Osteoblast (primary cell): ENCODE results near the gene DCAF8. TPM values are rescaled to one million over a fixed set of nuclear protein-coding genes. Genes with fewer than 3 reads are reported as not detected.

Experiments used
- DNase-seq: peaks from one replicate; pipeline ENCODE4 v3.0.0; 2011; ENCODE audit warnings: low spot score, mixed read lengths; ENCODE audit not compliant: insufficient read length; ENCODE audit errors: missing footprints
- H2AFZ ChIP-seq: 2 replicates; pipeline ENCODE4 v1.6.0; 2011; ENCODE audit warnings: mild to moderate bottlenecking, low read length
- H3K27ac ChIP-seq: 2 replicates; pipeline ENCODE4 v1.5.1; 2011; ENCODE audit warnings: mild to moderate bottlenecking, low read depth, low read length, moderate library complexity
- H3K27me3 ChIP-seq: 2 replicates; pipeline ENCODE4 v1.6.0; 2012; ENCODE audit warnings: mild to moderate bottlenecking, control low read depth, inconsistent platforms, low read length, moderate library complexity; ENCODE audit not compliant: insufficient read depth
- H3K36me3 ChIP-seq: 2 replicates; pipeline ENCODE4 v1.5.1; 2011; ENCODE audit warnings: mild to moderate bottlenecking, low read length, control low read depth, moderate library complexity; ENCODE audit not compliant: insufficient read depth
- H3K4me1 ChIP-seq: 2 replicates; pipeline ENCODE4 v1.5.1; 2011; ENCODE audit warnings: mild to moderate bottlenecking, low read length, control low read depth, moderate library complexity; ENCODE audit not compliant: insufficient read depth
- H3K4me2 ChIP-seq: 2 replicates; pipeline ENCODE4 v1.6.0; 2011; ENCODE audit warnings: mild to moderate bottlenecking, low read length; ENCODE audit not compliant: insufficient read depth
- H3K4me3 ChIP-seq: fragments of 200-600 bp; sonication (generic); 3 replicates; pipeline ENCODE4 v1.5.1; 2012; ENCODE audit warnings: mild to moderate bottlenecking, low read length, inconsistent platforms; ENCODE audit not compliant: insufficient read depth
- H3K79me2 ChIP-seq: 2 replicates; pipeline ENCODE4 v1.6.0; 2012; ENCODE audit warnings: mild to moderate bottlenecking, low read length, control low read depth, inconsistent platforms; ENCODE audit not compliant: insufficient read depth
- H3K9me3 ChIP-seq: 2 replicates; pipeline ENCODE4 v1.5.1; 2011; ENCODE audit warnings: low read depth, low read length, control low read depth
- H4K20me1 ChIP-seq: 2 replicates; pipeline ENCODE4 v1.6.0; 2012; ENCODE audit warnings: mild to moderate bottlenecking, low read length, control low read depth; ENCODE audit not compliant: insufficient read depth
- total RNA-seq: library from RNA; depleted of rRNA; stranded (reverse); fragments of >200 nt; gene quantifications from 2 replicates; pipeline ENCODE4 v1.2.3, GENCODE V29; 2012
- TF ChIP-seq, protein P1 (sequence below): IDR thresholded peaks from 2 replicates; pipeline ENCODE4 v1.5.1; 2011; ENCODE audit warnings: mild to moderate bottlenecking, low read depth, low read length, moderate library complexity; ENCODE audit errors: extremely low read depth

The DCAF8 gene
- total RNA-seq, 1 donor: 107 TPM

DNA sequence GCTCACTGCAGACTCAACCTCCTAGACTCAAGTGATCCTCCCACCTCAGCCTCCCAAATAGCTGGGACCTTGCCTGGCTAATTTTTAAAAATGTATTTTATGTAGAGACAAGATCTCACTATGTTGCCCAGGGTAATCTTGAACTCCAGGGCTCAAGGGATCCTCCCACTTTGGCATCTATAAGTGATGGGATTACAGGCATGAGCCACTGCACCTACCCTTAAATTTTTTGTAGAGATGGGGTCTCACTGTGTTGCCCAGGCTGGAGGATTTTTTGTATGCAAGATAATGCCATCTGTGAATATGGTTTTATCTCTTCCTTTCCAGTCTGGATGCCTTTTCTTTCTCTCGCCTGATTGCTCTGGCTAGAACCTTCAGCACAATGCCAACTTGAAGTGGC, 8.7 kb upstream of the DCAF8 start:
- no peak overlapping the region for H3K27ac ChIP-seq

DNA sequence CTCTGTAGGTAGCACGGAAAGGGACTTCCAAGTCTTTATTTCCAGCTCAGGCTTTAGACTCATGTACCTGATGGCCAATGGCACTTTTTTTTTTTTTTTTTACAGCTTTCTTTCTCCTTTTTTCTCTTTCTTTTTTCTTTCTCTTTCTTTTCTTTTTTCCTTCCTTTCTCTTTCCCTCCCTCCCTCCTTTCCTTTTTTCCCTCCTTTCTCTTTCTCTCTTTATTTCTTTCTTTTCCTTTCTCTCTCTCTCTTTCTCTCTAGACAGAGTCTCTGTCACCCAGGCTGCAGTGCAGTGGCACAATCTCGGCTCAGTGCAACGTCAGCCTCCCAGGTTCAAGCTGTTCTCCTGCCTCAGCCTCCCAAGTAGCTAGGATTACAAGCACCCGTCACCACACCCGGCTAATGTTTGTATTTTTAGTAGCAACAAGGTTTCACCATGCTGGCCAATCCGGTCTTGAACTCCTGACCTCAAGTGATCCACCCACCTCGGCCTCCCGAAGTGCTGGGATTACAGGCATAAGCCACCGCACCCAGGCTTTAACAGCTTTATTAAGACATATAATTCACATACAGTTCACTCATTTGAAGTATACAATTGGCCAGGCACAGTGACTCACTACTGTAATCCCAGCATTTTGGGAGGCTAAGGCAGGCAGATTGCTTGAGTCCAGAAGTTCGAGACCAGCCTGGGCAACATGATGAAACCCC, 5.1 kb upstream of the DCAF8 start:
- Histone ChIP-seq H3K9me3 (no peaks in the 10 kb centered on the region), H2AFZ (no peak overlapping the region), H4K20me1 (no peaks in the 10 kb centered on the region), H3K36me3 (no peaks in the 10 kb centered on the region), H3K4me2 (no peak overlapping the region), H3K79me2 (no peaks in the 10 kb centered on the region), H3K27ac (no peak overlapping the region), H3K27me3 (no peaks in the 10 kb centered on the region), H3K4me1 (peaks cover 4% of the 10 kb centered on the region), H3K4me3 (no peak overlapping the region)
- TF ChIP-seq, protein P1, sequence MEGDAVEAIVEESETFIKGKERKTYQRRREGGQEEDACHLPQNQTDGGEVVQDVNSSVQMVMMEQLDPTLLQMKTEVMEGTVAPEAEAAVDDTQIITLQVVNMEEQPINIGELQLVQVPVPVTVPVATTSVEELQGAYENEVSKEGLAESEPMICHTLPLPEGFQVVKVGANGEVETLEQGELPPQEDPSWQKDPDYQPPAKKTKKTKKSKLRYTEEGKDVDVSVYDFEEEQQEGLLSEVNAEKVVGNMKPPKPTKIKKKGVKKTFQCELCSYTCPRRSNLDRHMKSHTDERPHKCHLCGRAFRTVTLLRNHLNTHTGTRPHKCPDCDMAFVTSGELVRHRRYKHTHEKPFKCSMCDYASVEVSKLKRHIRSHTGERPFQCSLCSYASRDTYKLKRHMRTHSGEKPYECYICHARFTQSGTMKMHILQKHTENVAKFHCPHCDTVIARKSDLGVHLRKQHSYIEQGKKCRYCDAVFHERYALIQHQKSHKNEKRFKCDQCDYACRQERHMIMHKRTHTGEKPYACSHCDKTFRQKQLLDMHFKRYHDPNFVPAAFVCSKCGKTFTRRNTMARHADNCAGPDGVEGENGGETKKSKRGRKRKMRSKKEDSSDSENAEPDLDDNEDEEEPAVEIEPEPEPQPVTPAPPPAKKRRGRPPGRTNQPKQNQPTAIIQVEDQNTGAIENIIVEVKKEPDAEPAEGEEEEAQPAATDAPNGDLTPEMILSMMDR: no peak
- DNase-seq: no peak

More for the DNA sequence above, 8.7 kb upstream of the DCAF8 start:
- Histone ChIP-seq H3K27me3 (no peaks in the 10 kb centered on the region), H3K79me2 (no peaks in the 10 kb centered on the region), H3K36me3 (no peaks in the 10 kb centered on the region), H3K4me3 (no peak overlapping the region), H3K9me3 (no peaks in the 10 kb centered on the region), H3K4me2 (no peak overlapping the region), H2AFZ (no peak overlapping the region), H4K20me1 (no peaks in the 10 kb centered on the region), H3K4me1 (no peaks in the 10 kb centered on the region)
- TF ChIP-seq, protein P1: no peak
- no peak for DNase-seq

DNA sequence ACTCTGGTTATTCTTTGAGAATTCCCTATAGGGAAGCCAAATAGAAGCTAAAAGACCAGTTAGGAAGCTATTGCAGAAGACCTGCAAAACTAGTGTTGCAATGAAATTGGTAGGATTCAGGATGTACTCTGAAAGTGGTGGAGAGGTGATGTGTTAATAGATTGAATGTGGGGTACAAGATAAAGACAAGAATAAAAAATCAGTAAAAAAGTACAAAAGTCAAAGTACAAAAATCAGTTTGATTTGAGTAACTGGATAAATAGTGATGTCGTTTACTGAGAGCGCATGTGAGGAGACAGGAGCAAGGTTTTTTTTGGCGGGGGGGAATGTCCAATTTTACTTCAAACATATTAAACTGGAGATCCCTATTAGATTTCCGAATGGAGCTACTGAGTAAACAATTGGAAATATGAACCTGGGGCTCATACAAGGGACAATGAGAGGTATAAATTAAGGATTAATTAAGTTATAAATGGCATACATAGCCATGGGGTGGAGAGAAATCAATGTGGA, 2.5 kb upstream of the DCAF8 start:
- H3K27ac ChIP-seq: no peak overlapping the region
- H3K27me3 ChIP-seq: no peaks in the 10 kb centered on the region
- peaks cover 20% of the 10 kb centered on the region for H3K4me1 ChIP-seq
- H3K4me2 ChIP-seq: no peak overlapping the region
- peaks cover 8% of the 10 kb centered on the region for H4K20me1 ChIP-seq
- DNase-seq: no peak
- H2AFZ ChIP-seq: no peak overlapping the region
- H3K36me3 ChIP-seq: no peaks in the 10 kb centered on the region
- no peak overlapping the region for H3K4me3 ChIP-seq
- H3K79me2 ChIP-seq: peaks cover 12% of the 10 kb centered on the region
- H3K9me3 ChIP-seq: no peaks in the 10 kb centered on the region
- TF ChIP-seq, protein P1: no peak

DNA sequence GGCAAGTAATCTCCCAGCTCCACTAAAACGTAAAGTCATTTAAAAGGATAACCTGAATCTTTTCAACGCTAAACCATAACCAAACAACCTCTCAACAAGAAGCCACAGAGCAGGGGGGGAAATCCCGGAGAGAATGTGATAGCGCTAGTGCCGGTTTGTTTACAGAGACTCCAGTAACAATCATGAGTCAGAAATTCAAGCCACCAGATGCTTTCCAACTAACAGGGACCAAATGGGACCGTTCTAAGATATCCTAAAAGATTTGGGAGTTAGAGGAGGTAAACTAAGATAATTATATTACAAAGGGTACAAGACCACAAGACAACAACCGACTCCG, 825 bp downstream of the DCAF8 start:
- H3K27me3 ChIP-seq: no peaks in the 10 kb centered on the region
- peaks cover 39% of the 10 kb centered on the region for H3K79me2 ChIP-seq
- peak overlapping the region; percentile 71 for H2AFZ ChIP-seq
- H3K4me1 ChIP-seq: peaks cover 32% of the 10 kb centered on the region
- H3K9me3 ChIP-seq: no peaks in the 10 kb centered on the region
- H3K4me2 ChIP-seq: peak overlapping the region; percentile 78
- DNase-seq: no peak
- peak overlapping the region; percentile 98 for H3K4me3 ChIP-seq
- H3K27ac ChIP-seq: peak overlapping the region; percentile 87
- no peaks in the 10 kb centered on the region for H3K36me3 ChIP-seq
- TF ChIP-seq, protein P1: no peak
- H4K20me1 ChIP-seq: peaks cover 22% of the 10 kb centered on the region
